Thymus (tissue), 11 donors: ENCODE data around the gene RAB36. TPM values are rescaled to one million over a fixed set of nuclear protein-coding genes. Genes with fewer than 3 reads are reported as not detected.

Source experiments
- DNase-seq, 9 donors: peaks; one replicate each; pipeline ENCODE4 v3.0.0-alpha.2; 2013; ENCODE audit warnings: low spot score in 9 of 9, low read depth in 6 of 9, missing footprints in 1 of 9
- H3K27ac ChIP-seq, 2 donors: one replicate each; pipeline ENCODE4 v1.5.1; 2013; ENCODE audit warnings: control low read depth in 1 of 2, low read depth in 1 of 2, low read length in 1 of 2, mild to moderate bottlenecking in 1 of 2, moderate library complexity in 1 of 2
- H3K27me3 ChIP-seq, 2 donors: one replicate each; pipeline ENCODE4 v1.5.1; 2013; ENCODE audit warnings: low read length in 1 of 2; ENCODE audit not compliant: control insufficient read depth in 2 of 2, insufficient read depth in 1 of 2
- H3K36me3 ChIP-seq, 2 donors: one replicate each; pipeline ENCODE4 v1.5.1; 2013; ENCODE audit warnings: low read length in 1 of 2, mild to moderate bottlenecking in 1 of 2, moderate library complexity in 1 of 2; ENCODE audit not compliant: control insufficient read depth in 2 of 2, insufficient read depth in 2 of 2
- H3K4me1 ChIP-seq, 2 donors: one replicate each; pipeline ENCODE4 v1.5.1; 2013; ENCODE audit warnings: low read length in 2 of 2; ENCODE audit not compliant: control insufficient read depth in 2 of 2, insufficient read depth in 2 of 2
- H3K4me3 ChIP-seq, 2 donors: one replicate each; pipeline ENCODE4 v1.5.1; 2013; ENCODE audit warnings: low read length in 2 of 2, control low read depth in 1 of 2, mild to moderate bottlenecking in 1 of 2
- H3K9me3 ChIP-seq, 2 donors: one replicate each; pipeline ENCODE4 v1.5.1; 2013; ENCODE audit warnings: low read length in 1 of 2, mild to moderate bottlenecking in 1 of 2; ENCODE audit not compliant: control insufficient read depth in 2 of 2, insufficient read depth in 1 of 2
- WGBS: extraction: QIAGEN DNeasy Blood & Tissue Kit; methylation state at CpG from one replicate; pipeline ENCODE4 v1.1.7; 2013; 5-methylcytosine and 5-hydroxymethylcytosine counted together
- polyA plus RNA-seq: library from polyadenylated mRNA; stranded (reverse); fragments of 200-250 nt; gene quantifications from one replicate; pipeline ENCODE4 v1.2.3, GENCODE V29; 2013
- total RNA-seq: library from RNA; stranded (reverse); fragments of 120-200 nt; gene quantifications from one replicate; pipeline ENCODE4 v1.2.4, GENCODE V29; 2013
- donor health status: healthy.

RAB36 gene
- total and polyA plus RNA-seq, 2 donors, result 0.42 to 0.46 TPM

GRCh38 chr22:23159291-23159630 lies 14.0 kb downstream of the RAB36 start:
- WGBS, result 97% methylated on average over 6 of the region's 6 CpGs
- no peaks in the 10 kb centered on the region for H3K36me3 ChIP-seq
- H3K27me3 ChIP-seq, result no peaks in the 10 kb centered on the region
- no peak overlapping the region for H3K27ac ChIP-seq
- H3K4me3 ChIP-seq, result no peak overlapping the region
- no peak for DNase-seq
- H3K4me1 ChIP-seq, result peaks cover 0 to 3% of the 10 kb centered on the region in 2 donors
- no peaks in the 10 kb centered on the region for H3K9me3 ChIP-seq

GRCh38 chr22:23161029-23161428 lies 15.8 kb downstream of the RAB36 start:
- WGBS, result 94% methylated on average over 4 of the region's 4 CpGs
- DNase-seq, result no peak
- no peaks in the 10 kb centered on the region for H3K27me3 ChIP-seq
- no peaks in the 10 kb centered on the region for H3K4me1 ChIP-seq
- H3K27ac ChIP-seq, result no peak overlapping the region
- no peaks in the 10 kb centered on the region for H3K36me3 ChIP-seq
- peaks cover 0 to 4% of the 10 kb centered on the region in 2 donors for H3K9me3 ChIP-seq
- H3K4me3 ChIP-seq, result no peak overlapping the region

- Histone ChIP-seq H3K4me3 (no peak overlapping the region), H3K27me3 (no peaks in the 10 kb centered on the region), H3K27ac (no peak overlapping the region), H3K36me3 (no peaks in the 10 kb centered on the region), H3K9me3 (peaks cover 0 to 4% of the 10 kb centered on the region in 2 donors), H3K4me1 (no peaks in the 10 kb centered on the region)
- no peak for DNase-seq
- 95% methylated on average over 13 of the region's 13 CpGs for WGBS
Observed at GRCh38 chr22:23161574-23161973, 16.3 kb downstream of the RAB36 start.

GRCh38 chr22:23163665-23164064 lies 18.4 kb downstream of the RAB36 start:
- H3K36me3 ChIP-seq, result no peaks in the 10 kb centered on the region
- WGBS, result 97% methylated on average over 8 of the region's 8 CpGs
- no peak overlapping the region for H3K27ac ChIP-seq
- H3K9me3 ChIP-seq, result peaks cover 0 to 4% of the 10 kb centered on the region in 2 donors
- no peak for DNase-seq
- H3K4me1 ChIP-seq, result no peaks in the 10 kb centered on the region
- H3K4me3 ChIP-seq, result no peak overlapping the region
- H3K27me3 ChIP-seq, result no peaks in the 10 kb centered on the region

GRCh38 chr22:23164091-23164490 lies 18.8 kb downstream of the RAB36 start:
- H3K27me3 ChIP-seq, result no peaks in the 10 kb centered on the region
- DNase-seq, result no peak
- no peak overlapping the region for H3K4me3 ChIP-seq
- no peaks in the 10 kb centered on the region for H3K4me1 ChIP-seq
- no peaks in the 10 kb centered on the region for H3K36me3 ChIP-seq
- H3K27ac ChIP-seq, result no peak overlapping the region
- 96% methylated on average over 11 of the region's 11 CpGs for WGBS
- peaks cover 0 to 4% of the 10 kb centered on the region in 2 donors for H3K9me3 ChIP-seq

GRCh38 chr22:23166042-23166831 lies 21.0 kb downstream of the RAB36 start:
- Histone ChIP-seq H3K27ac (no peak overlapping the region), H3K4me3 (no peak overlapping the region), H3K27me3 (no peaks in the 10 kb centered on the region), H3K36me3 (no peaks in the 10 kb centered on the region), H3K4me1 (no peaks in the 10 kb centered on the region), H3K9me3 (peaks cover 0 to 4% of the 10 kb centered on the region in 2 donors)
- 96% methylated on average over 6 of the region's 6 CpGs for WGBS
- DNase-seq, result no peak

- no peak for DNase-seq
- H3K4me1 ChIP-seq, result no peaks in the 10 kb centered on the region
- 92% methylated on average over 10 of the region's 10 CpGs for WGBS
- no peak overlapping the region for H3K27ac ChIP-seq
- no peak overlapping the region for H3K4me3 ChIP-seq
- H3K9me3 ChIP-seq, result peaks cover 0 to 4% of the 10 kb centered on the region in 2 donors
- no peaks in the 10 kb centered on the region for H3K36me3 ChIP-seq
- H3K27me3 ChIP-seq, result no peaks in the 10 kb centered on the region
Observed at GRCh38 chr22:23166841-23167616, 21.8 kb downstream of the RAB36 start.

- Histone ChIP-seq H3K27me3 (no peaks in the 10 kb centered on the region), H3K9me3 (peaks cover 0 to 4% of the 10 kb centered on the region in 2 donors), H3K27ac (no peak overlapping the region), H3K4me3 (no peak overlapping the region), H3K36me3 (no peaks in the 10 kb centered on the region), H3K4me1 (no peaks in the 10 kb centered on the region)
- DNase-seq, result no peak
- 94% methylated on average over 9 of the region's 9 CpGs for WGBS
Observed at GRCh38 chr22:23168391-23169042, 23.2 kb downstream of the RAB36 start.

GRCh38 chr22:23169043-23169406 lies 23.7 kb downstream of the RAB36 start:
- Histone ChIP-seq H3K27me3 (no peaks in the 10 kb centered on the region), H3K9me3 (peaks cover 0 to 4% of the 10 kb centered on the region in 2 donors), H3K36me3 (no peaks in the 10 kb centered on the region), H3K4me3 (no peak overlapping the region), H3K27ac (no peak overlapping the region), H3K4me1 (no peaks in the 10 kb centered on the region)
- DNase-seq, result no peak
- WGBS, result 97% methylated on average over 4 of the region's 4 CpGs
